Iris pigment epithelial cell (primary cell): ENCODE measurements around the gene GNG7.
"Not testable (repeated sequence)": the region's sequence is repeated elsewhere in the genome, so short reads cannot be mapped to it uniquely, and the experiment has no call there.

Experiments used
- DNase-seq: peaks from one replicate; pipeline ENCODE4 v3.0.0-alpha.2; 2011; ENCODE audit warnings: low read depth

GNG7 gene

GRCh38 chr19:2713170-2713569 is 10.7 kb upstream of the GNG7 start:
- DNase-seq: not testable (repeated sequence)

DNA sequence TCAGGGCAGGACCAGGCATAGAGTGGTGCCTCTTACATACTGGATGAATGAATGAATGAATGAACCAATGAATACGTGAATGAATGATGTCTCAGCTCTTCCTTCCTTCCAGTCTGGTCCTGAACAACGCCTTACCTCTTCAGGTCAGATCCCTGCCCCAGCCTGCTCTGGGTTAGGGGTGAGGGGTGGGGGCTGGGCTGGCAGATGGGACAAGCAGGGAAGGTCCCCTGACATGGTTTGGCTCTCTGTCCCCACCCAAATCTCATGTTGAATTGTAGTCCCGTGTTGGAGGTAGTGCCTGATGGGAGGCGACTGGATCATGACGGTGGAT is 9.3 kb upstream of the GNG7 start:
- DNase-seq: no peak

DNA sequence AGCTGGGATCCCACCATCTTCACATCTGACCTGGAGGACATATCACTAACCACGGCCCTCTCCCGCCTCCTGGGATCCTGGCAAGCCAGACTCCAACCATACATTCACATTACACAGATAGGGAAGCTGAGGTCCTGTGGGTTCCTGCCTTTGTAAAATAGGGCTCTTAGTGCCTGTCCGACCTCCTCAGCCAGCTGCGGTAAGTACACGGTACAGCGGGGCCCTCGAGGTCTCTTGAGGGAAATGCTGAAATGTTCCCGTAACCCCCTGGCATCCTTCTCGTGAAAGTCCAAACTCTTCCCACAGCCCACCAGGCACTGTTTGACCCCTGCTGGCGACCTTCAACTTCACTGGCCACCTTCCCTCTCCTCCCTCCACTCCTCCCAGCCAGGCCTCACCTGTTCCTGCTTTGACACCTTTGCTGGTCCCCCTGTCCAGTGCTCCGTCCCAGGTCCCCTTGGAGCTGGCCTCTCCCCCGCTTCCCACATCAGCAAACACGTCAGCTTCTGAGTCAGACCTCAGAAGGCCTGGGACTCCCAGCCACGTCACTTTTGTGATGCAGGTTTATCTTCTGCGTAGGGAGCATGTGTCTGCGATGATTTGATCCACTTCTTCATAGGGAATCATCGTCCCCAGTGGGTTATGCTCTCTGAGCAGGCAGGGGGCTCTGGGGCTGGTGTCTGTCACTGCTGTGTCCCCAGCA is 8.8 kb upstream of the GNG7 start:
- peak; percentile 86 for DNase-seq

DNA sequence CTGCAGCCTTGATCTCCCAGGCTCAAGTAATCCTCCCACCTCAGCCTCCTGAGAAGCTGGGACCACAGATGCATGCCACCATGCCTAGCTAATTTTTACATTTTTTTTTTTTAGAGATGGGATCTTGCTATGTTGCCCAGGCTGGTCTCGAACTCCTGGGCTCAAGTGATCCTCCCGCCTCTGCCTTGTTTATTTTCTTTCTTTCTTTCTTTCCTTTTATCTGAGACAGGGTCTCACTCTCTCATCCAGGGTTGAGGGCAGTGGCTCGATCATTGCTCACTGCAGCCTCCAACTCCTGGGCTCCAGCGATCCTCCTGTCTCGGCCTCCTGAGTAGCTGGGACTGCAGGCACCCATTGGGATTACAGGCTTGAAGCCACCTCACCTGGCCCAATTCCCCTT is 3.8 kb upstream of the GNG7 start:
- no peak for DNase-seq

DNA sequence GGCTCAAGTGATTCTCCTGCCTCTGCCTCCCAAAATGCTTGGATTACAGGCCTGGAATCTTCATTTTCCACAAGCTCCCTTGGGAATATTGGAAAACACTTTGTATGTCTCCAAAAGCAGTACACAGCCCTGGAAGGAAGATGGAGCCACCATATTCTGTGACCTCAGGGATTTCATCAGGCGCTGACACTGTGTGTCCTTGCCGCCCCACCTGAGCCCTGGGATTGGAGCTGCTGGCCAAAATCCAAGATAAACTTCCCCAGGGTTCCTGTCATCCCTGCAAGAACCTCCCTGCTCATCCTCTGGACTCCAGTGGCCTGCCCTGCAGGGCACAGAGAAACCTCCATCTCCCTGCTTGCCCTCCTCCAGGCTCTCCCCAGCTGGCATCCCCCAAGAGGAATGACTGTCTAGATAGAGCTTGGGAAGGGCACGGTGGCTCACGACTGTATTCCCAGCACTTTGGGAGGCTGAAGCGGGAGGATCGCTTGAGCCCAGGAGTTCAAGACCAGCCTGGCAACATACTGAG is 1.3 kb upstream of the GNG7 start:
- DNase-seq: no peak

DNA sequence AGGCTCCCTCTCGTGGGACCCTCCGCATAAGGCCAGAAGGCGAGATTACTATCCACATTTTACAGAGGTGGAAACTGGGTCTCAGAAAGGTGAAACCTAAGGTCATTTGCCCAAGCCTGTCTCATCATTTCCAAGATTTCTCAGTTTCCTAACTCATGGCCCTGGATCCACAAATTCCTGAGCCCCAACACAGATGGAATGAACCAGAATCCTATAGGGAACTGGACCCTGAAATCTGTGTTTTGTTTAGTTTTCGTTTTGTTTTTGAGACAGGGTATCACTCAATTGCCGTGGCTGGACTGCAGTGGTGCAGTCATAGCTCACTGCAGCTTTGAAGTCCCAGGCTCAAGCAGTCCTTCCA is 563 bp upstream of the GNG7 start:
- no peak for DNase-seq

- no peak for DNase-seq
Measured at GRCh38 chr19:2701361-2702169, 929 bp downstream of the GNG7 start.

GRCh38 chr19:2700660-2701360 is 1.7 kb downstream of the GNG7 start:
- DNase-seq: no peak

- no peak for DNase-seq
Measured at GRCh38 chr19:2699413-2700140, 2.9 kb downstream of the GNG7 start.

- no peak for DNase-seq
Measured at GRCh38 chr19:2694196-2694595, 8.3 kb downstream of the GNG7 start.

GRCh38 chr19:2693492-2694160 is 8.9 kb downstream of the GNG7 start:
- DNase-seq: no peak

GRCh38 chr19:2691951-2692350 is 10.5 kb downstream of the GNG7 start:
- no peak for DNase-seq

GRCh38 chr19:2690856-2691255 is 11.6 kb downstream of the GNG7 start:
- no peak for DNase-seq

- DNase-seq: no peak
Measured at GRCh38 chr19:2686360-2686759, 16.1 kb downstream of the GNG7 start.

DNA sequence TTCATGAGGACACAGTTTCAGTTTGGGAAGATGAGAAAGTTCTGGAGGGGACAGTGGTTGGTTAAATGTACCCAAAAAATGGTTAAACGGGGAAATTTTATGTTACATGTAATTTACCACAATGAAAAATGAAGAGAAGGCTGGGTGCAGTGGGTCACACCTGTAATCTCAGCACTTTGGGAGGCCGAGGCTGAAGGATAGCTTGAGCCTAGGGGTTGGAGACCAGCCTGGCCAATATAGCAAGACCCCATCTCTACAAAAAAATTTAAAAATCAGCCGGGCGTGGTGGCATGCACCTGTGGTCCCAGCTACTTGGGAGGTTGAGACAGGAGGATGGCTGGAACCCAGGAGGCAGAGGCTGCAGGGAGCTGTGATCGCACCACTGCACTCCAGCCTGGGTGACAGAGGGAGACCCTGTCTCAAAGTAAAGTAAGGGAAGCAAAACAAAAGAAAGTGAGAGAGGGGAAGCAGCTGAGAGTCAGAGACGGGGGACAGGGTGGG is 17.2 kb downstream of the GNG7 start:
- DNase-seq: no peak

DNA sequence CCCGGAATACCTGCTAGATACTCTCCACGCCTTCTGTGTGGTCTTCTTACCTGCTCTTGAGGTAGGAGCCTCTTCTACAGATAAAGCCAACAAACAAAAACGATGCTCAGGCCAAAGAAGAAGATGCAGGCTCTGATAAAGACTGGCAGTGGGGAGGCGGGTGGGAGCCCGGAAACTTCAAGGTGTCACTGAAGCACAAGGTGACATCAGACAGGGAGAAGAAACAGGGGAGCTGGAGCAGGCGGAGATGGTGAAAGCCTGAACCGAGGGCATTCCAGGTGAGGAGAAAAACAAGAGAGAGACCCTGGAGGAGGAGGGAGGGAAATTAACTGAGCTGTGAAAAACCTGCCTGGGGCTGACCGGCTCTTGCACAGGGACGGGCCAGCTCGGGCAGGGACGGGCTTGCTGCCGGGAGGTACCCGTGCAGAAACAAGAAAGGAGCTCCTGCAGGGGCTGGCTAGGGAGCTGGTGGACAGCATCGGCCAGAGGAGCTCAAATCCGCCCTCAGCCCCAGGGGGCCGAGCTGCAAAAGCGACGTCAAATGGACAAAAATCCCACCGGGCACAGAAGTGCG is 19.0 kb downstream of the GNG7 start:
- no peak for DNase-seq

- DNase-seq: no peak
Measured at GRCh38 chr19:2680808-2681207, 21.7 kb downstream of the GNG7 start.

- no peak for DNase-seq
Measured at GRCh38 chr19:2679439-2679838, 23.1 kb downstream of the GNG7 start.

GRCh38 chr19:2678948-2679347 is 23.5 kb downstream of the GNG7 start:
- DNase-seq: not testable (repeated sequence)

DNA sequence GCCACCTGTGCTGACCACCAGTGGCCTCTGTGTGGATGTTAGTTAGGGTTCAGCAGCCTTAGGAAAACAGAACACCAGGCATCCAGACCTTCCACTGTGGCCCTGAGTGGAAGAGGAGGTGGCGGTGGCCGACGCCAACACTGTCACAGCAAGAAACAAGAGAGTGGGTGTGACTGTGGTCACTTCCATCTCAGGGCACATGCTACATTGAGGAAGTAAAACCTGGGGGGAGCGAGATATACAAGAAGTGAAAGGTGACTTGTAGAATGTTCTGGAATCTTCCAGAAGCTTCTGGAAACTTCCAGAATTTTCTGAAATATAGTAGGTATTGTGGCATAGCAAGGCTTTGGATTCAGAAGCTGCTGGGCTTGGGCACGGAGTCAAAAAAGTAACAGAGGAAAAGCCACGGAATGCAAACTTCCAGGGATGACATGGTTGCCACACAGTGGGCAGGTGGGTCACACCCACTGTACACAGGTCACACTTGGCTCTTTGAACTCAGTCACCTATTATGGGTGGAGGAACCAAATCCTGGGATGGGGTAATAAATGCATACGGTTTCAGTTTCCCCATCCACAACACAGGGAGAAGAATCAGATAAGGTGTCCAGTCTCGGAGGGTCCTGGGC is 24.3 kb downstream of the GNG7 start:
- DNase-seq: no peak

DNA sequence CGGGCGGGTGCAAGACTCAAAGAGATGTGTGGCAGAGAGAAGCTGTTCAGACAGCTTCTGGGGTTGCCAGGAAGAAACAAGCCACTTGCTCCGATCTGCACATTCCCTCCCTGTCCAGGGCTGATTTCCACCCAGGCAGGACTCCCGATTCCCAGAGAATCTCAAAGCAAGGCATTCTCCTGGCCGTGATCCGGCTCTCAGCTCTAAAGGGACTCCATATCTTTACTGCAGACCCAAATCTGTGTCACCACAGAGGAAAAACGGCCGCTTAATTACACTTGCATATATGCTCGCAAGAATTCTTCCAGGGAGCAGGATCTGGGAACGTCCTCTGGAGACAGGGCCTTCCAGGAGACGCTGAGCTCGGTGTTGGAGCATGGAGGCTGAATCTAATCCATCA is 25.7 kb downstream of the GNG7 start:
- no peak for DNase-seq
